HepG2 (cell line): ENCODE measurements around the gene NAB2. TPM values are rescaled to one million over a fixed set of nuclear protein-coding genes. Genes with fewer than 3 reads are reported as not detected.

ENCODE experiments used
- ATAC-seq: fragments of 200-7000 bp; cut with Tn5 transposase; 3 replicates; pipeline ENCODE4 v1.9.1; 2020; ENCODE audit warnings: mild to moderate bottlenecking, moderate library complexity
- BruUV-seq: library from RNA; stranded (reverse); fragments of 400-500 nt; replicated peaks from 2 replicates; lab custom pipeline; 2021; lab: Mats Ljungman, UMichigan
- CTCF ChIA-PET: fragments of 300-600 bp; formaldehyde crosslinking; extraction: SDS; loops from one replicate; lab custom pipeline; 2021; ENCODE audit warnings: low total read pairs, inconsistent platforms, low intra/inter-chr PET ratio; lab: Yijun Ruan, JAX
- POLR2A ChIA-PET: fragments of 350-600 bp; sonication (Branson Sonifier 250); formaldehyde crosslinking; loops from one replicate; lab custom pipeline; 2020; ENCODE audit warnings: antibody characterized with exemption, inconsistent platforms; lab: Yijun Ruan, JAX
- DNase-seq: peaks from one replicate; pipeline ENCODE4 v3.0.0-alpha.2; 2015; ENCODE audit warnings: low spot score
- FAIRE-seq: peaks from 3 replicates; lab custom pipeline; 2011; peaks lifted over from hg19 to GRCh38; lab: Jason Lieb, UNC
- H2AFZ ChIP-seq: one replicate; pipeline ENCODE4 v1.6.1; 2011; ENCODE audit warnings: low read length, inconsistent platforms
- H3K27ac ChIP-seq: fragments of 300-600 bp; 3 replicates; pipeline ENCODE4 v1.8.0; 2011; ENCODE audit warnings: mixed run types, mild to moderate bottlenecking, mixed read lengths, low read length, inconsistent platforms; ENCODE audit not compliant: insufficient read depth; ENCODE audit errors: extremely low read length
- H3K27me3 ChIP-seq, 2 experiments: fragments of 200-600 bp in 1 of 2; 2 replicates in 1 of 2; 3 replicates in 1 of 2; pipeline versions ENCODE4 v1.6.0 to v1.8.0; 2011; ENCODE audit warnings: low read length in 2 of 2, mild to moderate bottlenecking in 2 of 2, moderate library complexity in 2 of 2, inconsistent platforms in 1 of 2; ENCODE audit not compliant: insufficient read depth in 2 of 2, control insufficient read depth in 1 of 2
- H3K36me3 ChIP-seq, 2 experiments: fragments of 200-600 bp in 1 of 2; replicated peaks in 1 of 2; 2 replicates in 1 of 2; 3 replicates in 1 of 2; pipeline versions ENCODE4 v1.5.1 to v1.8.0; 2011; ENCODE audit warnings: low read length in 2 of 2, inconsistent platforms in 1 of 2; ENCODE audit not compliant: insufficient read depth in 2 of 2, control insufficient read depth in 1 of 2
- H3K4me1 ChIP-seq: 2 replicates; pipeline ENCODE4 v1.5.1; 2012; ENCODE audit warnings: low read length, inconsistent platforms; ENCODE audit not compliant: insufficient read depth
- H3K4me2 ChIP-seq: 2 replicates; pipeline ENCODE4 v1.6.0; 2011; ENCODE audit warnings: low read depth, low read length, inconsistent platforms
- H3K4me3 ChIP-seq, 3 experiments: fragments of 200-600 bp in 1 of 3; sonication (generic), shearing (Covaris generic) in 1 of 3; replicated peaks in 1 of 3; 2 replicates each; pipeline ENCODE4 v1.5.1; 2011 to 2016; ENCODE audit warnings: low read length in 3 of 3, inconsistent platforms in 2 of 3, low read depth in 2 of 3, mild to moderate bottlenecking in 2 of 3, control low read depth in 1 of 3, mixed read lengths in 1 of 3; ENCODE audit not compliant: insufficient read depth in 1 of 3
- H3K79me2 ChIP-seq: one replicate; pipeline ENCODE4 v1.6.1; 2011; ENCODE audit warnings: low read length, inconsistent platforms; ENCODE audit not compliant: insufficient read depth
- H3K9ac ChIP-seq: 2 replicates; pipeline ENCODE4 v1.6.0; 2011; ENCODE audit warnings: mild to moderate bottlenecking, low read depth, low read length, inconsistent platforms; ENCODE audit not compliant: insufficient read depth
- H3K9me3 ChIP-seq: 2 replicates; pipeline ENCODE4 v1.5.1; 2012; ENCODE audit warnings: mild to moderate bottlenecking, low read length
- H4K20me1 ChIP-seq: 2 replicates; pipeline ENCODE4 v1.6.0; 2011; ENCODE audit warnings: inconsistent platforms, mild to moderate bottlenecking, low read length, moderate library complexity; ENCODE audit not compliant: insufficient read depth
- ARID4A ChIP-seq: sonication (generic); formaldehyde crosslinking; IDR thresholded peaks from 2 replicates; pipeline ENCODE4 v1.5.0; 2020; ENCODE audit warnings: mild to moderate bottlenecking, missing genetic modification reagents, borderline replicate concordance
- EHMT2 ChIP-seq: fragments of 200-600 bp; sonication (generic); IDR thresholded peaks from 2 replicates; pipeline ENCODE4 v1.7.0; 2017; ENCODE audit warnings: antibody characterized with exemption, low read depth, low read length, borderline replicate concordance
- KLF13 ChIP-seq: sonication (generic); formaldehyde crosslinking; IDR thresholded peaks from 2 replicates; pipeline ENCODE4 v1.4.0; 2020; ENCODE audit warnings: mild to moderate bottlenecking, missing genetic modification reagents
- KLF15 ChIP-seq: sonication (generic); formaldehyde crosslinking; IDR thresholded peaks from 2 replicates; pipeline ENCODE4 v1.8.1; 2023; ENCODE audit warnings: borderline replicate concordance, mild to moderate bottlenecking, inconsistent platforms, missing genetic modification reagents, mixed read lengths
- MAX ChIP-seq: IDR thresholded peaks from 2 replicates; pipeline ENCODE4 v1.6.1; 2012; ENCODE audit warnings: inconsistent platforms
- NFE2L2 ChIP-seq: fragments of 150-350 bp; IDR thresholded peaks from 2 replicates; pipeline ENCODE4 v1.6.1; 2014; ENCODE audit warnings: low read length
- PAXIP1 ChIP-seq: sonication (generic); formaldehyde crosslinking; conservative IDR thresholded peaks from 2 replicates; pipeline ENCODE4 v1.4.0; 2020; ENCODE audit warnings: mild to moderate bottlenecking, missing genetic modification reagents, moderate library complexity
- RFXANK ChIP-seq: IDR thresholded peaks from 2 replicates; pipeline ENCODE4 v1.6.1; 2016
- ZC3H13 ChIP-seq: sonication (generic); formaldehyde crosslinking; IDR thresholded peaks from 2 replicates; pipeline ENCODE4 v1.8.1; 2023; ENCODE audit warnings: mild to moderate bottlenecking, missing genetic modification reagents, moderate library complexity
- ZKSCAN1 ChIP-seq: fragments of 150-350 bp; IDR thresholded peaks from 2 replicates; pipeline ENCODE4 v1.6.1; 2014; ENCODE audit warnings: low read length
- ZNF235 ChIP-seq: sonication (generic); formaldehyde crosslinking; IDR thresholded peaks from 2 replicates; pipeline ENCODE4 v1.8.1; 2023; ENCODE audit warnings: mild to moderate bottlenecking, missing genetic modification reagents, borderline replicate concordance
- ZNF724P ChIP-seq: sonication (generic); formaldehyde crosslinking; IDR thresholded peaks from 2 replicates; pipeline ENCODE4 v1.8.0; 2022; ENCODE audit warnings: missing genetic modification reagents, borderline replicate concordance
- ZSCAN5A ChIP-seq: sonication (generic); formaldehyde crosslinking; IDR thresholded peaks from 2 replicates; pipeline ENCODE4 v1.8.0; 2022; ENCODE audit warnings: mild to moderate bottlenecking, missing genetic modification reagents, borderline replicate concordance
- WGBS: methylation state at CpG from one replicate; pipeline ENCODE4 v1.1.6; 2017; ENCODE audit warnings: low lambda C conversion rate; 5-methylcytosine and 5-hydroxymethylcytosine counted together
- in situ Hi-C: cut with HindIII; loops from 2 replicates; pipeline ENCODE4 v1.10.0; 2017; ENCODE audit warnings: low pct_unique_long_range_greater_than_20kb; ENCODE audit not compliant: extremely low pct_ligation_motif_present
- intact Hi-C: fragments of 100-400 bp; cut with micrococcal nuclease; formaldehyde crosslinking; loops from one replicate; pipeline ENCODE4 v1.10.0; 2022; ENCODE audit not compliant: unreplicated experiment
- polyA plus RNA-seq, 8 experiments: library from polyadenylated mRNA; depleted of rRNA in 3 of 8; stranded (reverse) in 7 of 8; unstranded in 1 of 8; fragments of >200 nt; fragmentation: Illumina TruSeq in 4 of 8; extraction: Trizol in 4 of 8; gene quantifications; 2 replicates each; pipeline versions ENCODE4 v1.2.1 to v1.2.3, GENCODE V29; 2011 to 2016; ENCODE audit warnings: low read depth in 4 of 8, missing spikeins in 1 of 8, mixed read lengths in 1 of 8; ENCODE audit not compliant: insufficient read depth in 1 of 8
- total RNA-seq, 5 experiments: library from RNA; depleted of rRNA; stranded (reverse); fragments of >200 nt; fragmentation: Illumina TruSeq; extraction: Trizol; gene quantifications; 2 replicates each; pipeline ENCODE4 v1.2.3, GENCODE V29; 2016; ENCODE audit warnings: low read depth in 1 of 5

The NAB2 gene
- total and polyA plus RNA-seq, 2 of the 13 experiments (the other 11 are each of a cell fraction or from before 2014, with no cell fraction given), result 11.7 to 12.9 TPM

- peaks cover 32% of the 10 kb centered on the region for H3K4me1 ChIP-seq
- CTCF ChIA-PET, result interaction anchor here (0.8 to 3.3 kb wide), 7 partner anchors 11 to 105 kb away, joined by 4 to 76 read pairs (median 7); no protein-coding TSS in a partner anchor
- H3K9ac ChIP-seq, result peak overlapping the region; percentile 83
- no peaks in the 10 kb centered on the region for H4K20me1 ChIP-seq
- in situ Hi-C loops (loop anchor here (5.0 kb wide), 2 partner anchors 40 to 105 kb away; partner anchors contain the start of gene ZBTB39), intact Hi-C loops (loop anchor here (1.0 to 2.0 kb wide), 4 partner anchors 10 to 104 kb away; no protein-coding TSS in a partner anchor)
- H3K27me3 ChIP-seq, result no peaks in the 10 kb centered on the region; a peak in 1 of 5 replicates
- H3K36me3 ChIP-seq, result peaks cover 0 to under 1% of the 10 kb centered on the region in 2 experiments; a peak in 3 of 5 replicates
- peak overlapping the region in 2 of 3 experiments; percentile 87 to 91; a peak in 3 of 6 replicates for H3K4me3 ChIP-seq
- DNase-seq, result no peak
- POLR2A ChIA-PET, result interaction anchor here (0.7 to 5.9 kb wide), 36 partner anchors 9 to 779 kb away, joined by 3 to 309 read pairs (median 9); partner anchors contain the start of genes INHBC, LRP1, LRP1-AS and MYO1A
- H3K27ac ChIP-seq, result no peak overlapping the region
- H3K79me2 ChIP-seq, result no peaks in the 10 kb centered on the region
- H3K4me2 ChIP-seq, result peak overlapping the region; percentile 99
- FAIRE-seq, result no peak
- no peaks in the 10 kb centered on the region for H3K9me3 ChIP-seq
- no TSS peak for BruUV-seq
- WGBS, result 43% methylated on average over 9 of the region's 9 CpGs
- no peak overlapping the region for H2AFZ ChIP-seq
- ATAC-seq, result no peak
- 0 out of 2 replicates have a peak, but pooled peaks have one; percentile 4 for TF ChIP-seq NFE2L2
- TF ChIP-seq RFXANK (CRISPR knock-in tag), result no peak
- no peak for TF ChIP-seq ZC3H13 (CRISPR knock-in tag)
- no peak for TF ChIP-seq KLF13 (CRISPR knock-in tag)
- no peak; the same call in 1 of the 2 replicates for TF ChIP-seq PAXIP1 (CRISPR knock-in tag)
- TF ChIP-seq EHMT2, result no peak
- TF ChIP-seq ZKSCAN1, result no peak
- TF ChIP-seq ZNF235 (CRISPR knock-in tag), result no peak
- no peak for TF ChIP-seq ZNF724P (CRISPR knock-in tag)
- TF ChIP-seq MAX, result no peak; the same call in 1 of the 2 replicates
- no peak for TF ChIP-seq KLF15 (CRISPR knock-in tag)
- no peak for TF ChIP-seq ZSCAN5A
- TF ChIP-seq ARID4A (CRISPR knock-in tag), result peak; percentile 3; the same call in 1 of the 2 replicates
Observed at GRCh38 chr12:57112492-57113294, 23.8 kb downstream of the NAB2 start.
